ENCODE measurements around the gene ENTREP3. TPM values are rescaled to one million over a fixed set of nuclear protein-coding genes. Genes with fewer than 3 reads are reported as not detected.
"Not testable (repeated sequence)": the region's sequence is repeated elsewhere in the genome, so short reads cannot be mapped to it uniquely, and the experiment has no call there.

ENTREP3 gene
- total RNA-seq, 1 donor from 2014 or later, result 13.8 TPM

DNA sequence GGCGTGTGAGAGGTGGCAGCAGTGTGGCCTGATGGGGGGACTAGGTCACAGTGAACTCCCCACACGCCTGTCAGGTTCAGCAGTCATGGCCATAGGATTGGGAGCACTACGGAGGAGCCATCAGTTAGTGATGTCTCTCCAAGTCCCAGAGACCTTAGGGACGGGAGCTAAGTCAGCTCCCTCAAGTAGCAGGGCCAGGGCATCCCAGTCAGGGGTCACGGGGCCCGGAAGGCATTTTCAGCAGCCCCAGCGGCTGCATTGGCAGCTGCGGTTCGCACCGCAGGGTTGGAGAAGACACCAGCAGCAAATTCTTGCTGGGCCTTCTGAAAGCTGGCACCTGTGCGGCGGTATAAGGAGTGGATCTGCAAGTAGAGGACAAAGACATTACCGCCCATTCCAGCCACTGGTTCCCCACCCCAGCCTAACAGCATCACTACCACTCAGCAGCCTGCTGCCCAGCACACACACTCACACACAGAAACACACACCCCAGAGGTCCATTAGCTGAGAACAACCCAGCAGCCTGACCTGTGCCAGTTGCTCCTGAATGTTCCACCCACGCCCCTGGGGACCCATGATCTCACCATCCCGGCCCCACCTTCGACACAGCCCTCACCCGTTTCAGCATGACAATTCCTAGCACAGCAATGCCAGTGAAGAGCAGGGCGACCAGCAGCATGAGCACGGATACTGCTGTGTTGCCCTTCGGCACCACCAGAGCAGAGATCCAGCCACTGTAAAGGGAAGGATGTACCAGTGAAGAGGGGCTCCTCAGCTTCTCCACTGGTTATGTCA, 972 bp upstream of the ENTREP3 start:
- DNase-seq (no peak), ATAC-seq (ENCODE audit: poor library complexity) (peak; percentile 8)
- intact Hi-C loops (cut with DNase I), result no loop called here

DNA sequence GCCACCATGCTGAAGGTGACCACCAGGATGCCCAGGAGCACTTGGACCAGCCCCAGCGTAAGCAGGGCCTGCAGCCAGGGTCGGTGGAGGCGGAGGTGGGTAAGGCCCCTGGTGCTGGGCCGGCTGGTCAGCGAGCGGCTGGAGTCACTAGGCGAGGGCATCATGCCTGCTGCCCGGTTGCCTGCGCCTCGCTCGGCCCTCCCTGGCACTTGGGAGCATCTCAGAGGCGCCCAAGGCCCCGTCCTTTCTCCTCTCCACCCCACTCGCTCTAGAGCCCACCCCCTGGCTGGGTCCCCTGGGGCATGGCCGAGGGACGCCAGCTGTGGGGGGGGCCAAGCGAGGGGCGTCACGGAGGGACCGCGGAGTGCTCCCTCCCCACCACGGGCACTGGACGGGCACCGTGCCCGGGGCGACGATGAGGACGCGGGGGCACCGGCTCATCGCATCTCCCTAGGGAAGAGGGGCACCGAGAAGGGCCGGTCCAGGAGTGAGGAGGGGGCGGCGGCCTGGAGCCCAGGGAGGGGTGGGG, 505 bp downstream of the ENTREP3 start:
- no peak for DNase-seq
- ATAC-seq (ENCODE audit: poor library complexity), result peak; percentile 8
- intact Hi-C loops (cut with DNase I), result loop anchor here (5.0 kb wide), 2 partner anchors 68 to 338 kb away; partner anchors contain the start of gene RUSC1

DNA sequence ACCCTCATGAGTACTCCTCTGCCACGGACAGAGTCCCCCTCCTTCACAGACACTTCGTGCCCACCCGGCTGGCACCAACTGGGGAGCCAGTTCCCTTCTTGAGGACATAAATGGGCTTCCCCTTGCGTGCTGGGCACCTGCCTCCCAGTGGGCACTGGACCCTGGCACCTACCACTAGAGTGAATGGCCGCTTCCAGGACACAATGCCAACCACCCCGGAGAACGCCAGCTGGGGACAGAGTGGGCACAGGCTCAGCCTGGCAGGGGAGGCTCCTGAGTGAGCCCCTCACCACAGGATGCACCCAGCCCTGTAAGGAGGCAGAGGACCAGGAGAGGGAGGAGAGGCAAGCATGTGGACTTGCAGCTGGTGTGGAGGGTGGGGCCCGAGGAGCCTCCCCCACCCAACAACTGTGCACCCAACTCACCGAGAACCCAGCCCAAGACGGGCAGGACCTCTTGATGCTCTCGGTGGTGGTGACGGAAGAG, 1.0 kb downstream of the ENTREP3 start:
- ATAC-seq (ENCODE audit: poor library complexity) (no peak), DNase-seq (no peak)
- intact Hi-C loops (cut with DNase I), result loop anchor here (5.0 kb wide), 2 partner anchors 68 to 338 kb away; partner anchors contain the start of gene RUSC1

DNA sequence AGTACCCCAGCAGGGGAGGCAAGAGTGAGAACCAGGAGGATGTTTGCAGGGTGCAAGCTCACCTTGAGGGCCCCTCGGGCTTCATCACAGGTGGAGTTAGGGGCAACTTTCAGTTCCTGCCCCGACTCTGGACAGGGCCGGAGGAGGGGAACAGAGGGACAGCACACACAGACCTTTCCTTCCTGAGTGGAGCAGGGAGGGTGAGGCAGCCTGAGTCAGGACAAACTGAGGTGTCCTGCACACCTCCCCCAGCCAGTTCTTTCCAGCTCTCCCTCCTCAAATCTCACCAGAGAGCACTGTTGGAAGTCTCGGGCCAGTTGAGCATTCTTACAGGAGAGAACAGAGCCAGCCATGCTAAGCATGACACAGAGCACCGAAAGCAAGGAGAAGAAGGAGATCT, 1.5 kb downstream of the ENTREP3 start:
- intact Hi-C loops (cut with DNase I), result loop anchor here (5.0 kb wide), 2 partner anchors 69 to 339 kb away; partner anchors contain the start of gene RUSC1
- ATAC-seq (ENCODE audit: poor library complexity), result no peak
- DNase-seq, result no peak

DNA sequence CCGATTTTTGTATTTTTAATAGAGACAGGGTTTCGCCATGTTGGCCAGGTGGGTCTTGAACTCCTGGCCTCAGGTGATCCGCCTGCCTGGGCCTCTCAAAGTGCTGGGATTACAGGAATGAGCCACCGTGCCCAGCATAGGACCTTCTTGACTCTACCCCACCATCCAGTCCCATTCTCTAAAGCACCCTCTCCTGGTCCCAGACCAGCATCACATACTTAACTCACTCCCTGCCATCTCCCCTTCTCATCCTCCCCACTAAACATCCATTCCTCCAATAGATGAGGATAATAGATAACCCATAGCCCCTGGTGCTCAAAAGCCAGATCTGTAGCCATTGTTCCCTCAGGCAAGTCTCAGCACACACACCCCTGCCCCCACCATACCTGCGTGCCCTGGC, 2.1 kb downstream of the ENTREP3 start:
- no peak for ATAC-seq (ENCODE audit: poor library complexity)
- no peak for DNase-seq
- intact Hi-C loops (cut with DNase I), result loop anchor here (5.0 kb wide), 2 partner anchors 69 to 339 kb away; partner anchors contain the start of gene RUSC1

DNA sequence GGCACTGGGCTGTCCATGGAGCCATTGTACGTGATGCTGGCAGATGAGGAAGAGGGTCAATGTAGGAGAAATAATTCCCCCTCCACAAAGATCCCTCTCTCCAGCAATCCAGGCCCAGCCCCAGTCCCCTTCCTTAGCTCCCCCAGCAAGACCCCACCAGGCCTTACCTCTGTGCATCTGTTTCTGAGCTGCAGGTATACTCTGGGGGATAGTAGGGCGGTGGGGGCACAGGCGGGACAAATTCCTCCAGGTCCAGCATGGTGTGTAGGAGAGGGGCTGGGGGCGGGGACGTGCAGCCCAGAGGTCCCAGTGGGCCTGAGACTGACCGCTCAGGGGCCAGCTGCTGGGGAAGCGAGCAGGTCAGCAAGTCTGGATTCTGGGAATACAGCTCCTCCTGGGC, 3.7 kb downstream of the ENTREP3 start:
- ATAC-seq (ENCODE audit: poor library complexity) (no peak), DNase-seq (no peak)
- intact Hi-C loops (cut with DNase I), result loop anchor here (5.0 kb wide), 2 partner anchors 71 to 341 kb away; partner anchors contain the start of gene RUSC1

DNA sequence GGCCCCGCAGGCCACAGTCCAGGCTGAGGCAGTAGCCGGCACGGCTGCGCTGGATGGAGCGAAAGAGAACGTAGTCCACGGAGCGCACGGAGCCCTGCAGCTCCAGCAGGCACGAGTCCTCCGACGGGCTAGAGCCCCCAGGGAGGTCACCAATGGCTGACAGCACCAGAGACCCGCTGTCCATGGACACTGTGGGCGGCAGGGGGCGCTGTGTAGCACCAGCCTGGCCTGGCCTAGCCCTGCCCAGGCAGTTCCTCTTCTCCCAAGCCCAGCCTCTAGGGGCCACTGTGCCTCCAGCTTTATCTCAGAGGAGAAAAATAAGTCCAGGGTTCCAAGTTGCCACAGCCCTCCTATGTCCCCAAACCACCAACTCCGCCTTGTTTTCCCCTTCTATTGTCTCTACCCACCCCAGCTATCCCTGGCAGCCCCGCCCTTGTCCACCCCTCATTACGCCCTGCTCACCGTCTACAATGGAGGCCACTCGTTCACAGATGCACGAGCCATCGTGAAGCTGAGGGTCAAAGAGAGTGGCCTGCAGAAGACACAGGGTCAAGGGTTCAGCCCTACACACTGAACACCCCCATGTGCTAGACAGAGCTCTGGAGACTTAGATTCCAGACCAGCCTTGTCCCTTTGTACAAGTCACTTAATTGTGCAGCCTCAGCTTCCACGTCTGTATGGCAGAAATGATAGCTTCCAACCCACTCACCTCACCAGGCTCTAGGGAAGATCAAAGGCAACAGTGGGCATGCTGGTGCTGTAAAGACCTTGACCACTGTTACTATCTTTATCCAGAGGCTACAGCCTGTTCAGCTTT, 4.4 kb downstream of the ENTREP3 start:
- DNase-seq, result peak; percentile 96
- intact Hi-C loops (cut with DNase I), result loop anchor here (5.0 kb wide), 2 partner anchors 71 to 341 kb away; partner anchors contain the start of gene RUSC1
- ATAC-seq (ENCODE audit: poor library complexity), result peak; percentile 87

DNA sequence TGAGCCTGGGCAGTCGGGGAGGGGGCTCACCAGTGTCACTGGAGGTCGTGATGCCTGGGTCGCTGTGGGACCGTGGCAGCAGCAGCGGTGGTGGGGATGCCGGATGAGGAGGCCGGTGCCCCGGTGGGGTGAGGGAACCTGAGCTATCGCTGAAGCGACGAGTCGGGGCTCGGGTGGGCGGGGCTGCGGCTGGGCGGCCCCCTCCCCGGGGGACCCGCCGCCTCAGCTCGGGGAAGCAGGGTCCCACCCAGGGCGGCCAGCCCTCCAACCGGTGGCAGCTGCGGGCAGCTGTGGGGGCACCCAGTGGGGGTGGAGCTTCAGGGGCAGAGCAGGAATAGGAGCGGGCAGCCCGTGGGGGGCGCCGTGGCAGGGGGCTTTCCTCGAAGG, 5.0 kb downstream of the ENTREP3 start:
- no peak for ATAC-seq (ENCODE audit: poor library complexity)
- intact Hi-C loops (cut with DNase I), result loop anchor here (5.0 kb wide), 2 partner anchors 72 to 342 kb away; partner anchors contain the start of gene RUSC1
- no peak for DNase-seq

DNA sequence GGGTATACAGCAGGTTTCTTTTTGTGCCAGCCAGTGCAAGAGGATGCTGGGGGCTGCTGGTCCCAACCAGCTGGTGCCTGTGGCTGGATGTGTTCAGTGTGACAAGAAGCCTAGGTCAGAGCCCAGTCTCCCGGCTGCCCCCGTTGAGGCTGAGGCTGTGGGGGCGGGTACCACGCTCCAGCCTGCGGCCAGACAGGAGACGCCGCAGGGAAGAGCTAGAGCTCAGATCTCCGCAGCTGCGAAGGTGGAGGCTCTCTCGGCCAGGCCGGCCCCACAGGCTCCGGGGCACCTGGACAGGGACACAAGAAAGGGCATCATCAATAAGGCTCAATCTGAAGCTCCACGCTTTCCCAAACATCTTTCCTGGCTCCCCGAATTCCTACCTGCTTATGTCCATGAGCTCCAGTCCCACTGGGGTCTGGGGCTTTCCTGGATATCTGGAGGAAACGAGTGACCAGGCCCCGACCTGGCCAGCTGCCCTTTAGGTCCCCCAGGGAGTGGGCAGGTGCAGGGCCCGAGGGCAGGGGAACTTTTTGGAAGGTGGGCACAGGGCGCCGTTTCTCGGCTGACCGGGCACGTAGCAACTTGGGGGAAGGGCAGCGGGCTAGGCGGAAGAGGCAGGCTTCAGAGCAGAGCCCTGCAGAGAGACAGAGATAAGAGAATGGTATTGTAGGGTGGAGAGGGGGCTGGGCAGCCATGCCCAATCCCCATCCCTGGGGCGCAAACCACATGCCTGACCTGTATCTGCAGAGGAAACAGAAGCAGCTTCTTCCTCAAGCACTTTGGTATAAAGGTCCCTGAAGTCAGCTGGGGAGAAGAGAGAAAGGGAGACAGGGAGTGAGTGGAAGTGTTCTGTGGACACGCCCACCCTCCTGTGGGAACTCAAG, 7.4 kb downstream of the ENTREP3 start:
- DNase-seq (no peak), ATAC-seq (ENCODE audit: poor library complexity) (no peak)
- intact Hi-C loops (cut with DNase I), result no loop called here

DNA sequence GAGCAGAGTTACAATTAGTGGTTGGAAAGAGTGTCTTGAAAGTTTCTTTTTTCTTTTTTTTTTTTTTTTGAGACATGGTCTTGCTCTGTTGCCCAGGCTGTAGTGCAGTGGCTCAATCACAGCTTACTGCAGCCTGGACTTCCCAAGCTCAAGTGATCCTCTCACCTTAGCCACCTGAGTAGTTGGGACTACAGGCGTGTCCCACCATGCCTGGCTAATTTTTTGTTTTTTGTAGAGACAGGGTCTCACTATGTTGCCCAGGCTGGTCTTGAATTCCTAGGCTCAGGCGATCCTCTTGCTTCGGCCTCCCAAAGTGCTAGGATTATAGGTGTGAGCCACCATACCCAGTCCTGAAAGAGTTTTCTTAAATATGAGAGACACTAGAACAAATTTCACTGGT, 8.5 kb downstream of the ENTREP3 start:
- intact Hi-C loops (cut with DNase I); DNase-seq; ATAC-seq (ENCODE audit: poor library complexity): not testable (repeated sequence)

DNA sequence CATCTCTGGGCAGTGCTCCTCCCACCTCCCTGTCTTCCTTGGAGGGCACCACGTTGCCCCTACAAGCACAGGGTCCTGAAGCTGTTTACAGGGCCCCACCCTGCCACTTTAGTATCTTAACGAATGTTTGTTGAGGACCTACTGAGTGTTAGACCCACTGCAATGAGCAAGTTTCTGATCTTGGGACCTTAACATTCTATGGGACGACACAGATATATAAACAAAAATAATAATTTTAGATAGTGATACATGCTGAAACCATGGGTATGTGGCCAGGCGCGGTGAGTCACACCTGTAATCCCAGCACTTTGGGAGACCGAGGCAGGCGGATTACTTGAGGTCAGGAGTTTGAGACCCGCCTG, 10.1 kb downstream of the ENTREP3 start:
- ATAC-seq (ENCODE audit: poor library complexity) (no peak), DNase-seq (no peak)
- intact Hi-C loops (cut with DNase I), result no loop called here

DNA sequence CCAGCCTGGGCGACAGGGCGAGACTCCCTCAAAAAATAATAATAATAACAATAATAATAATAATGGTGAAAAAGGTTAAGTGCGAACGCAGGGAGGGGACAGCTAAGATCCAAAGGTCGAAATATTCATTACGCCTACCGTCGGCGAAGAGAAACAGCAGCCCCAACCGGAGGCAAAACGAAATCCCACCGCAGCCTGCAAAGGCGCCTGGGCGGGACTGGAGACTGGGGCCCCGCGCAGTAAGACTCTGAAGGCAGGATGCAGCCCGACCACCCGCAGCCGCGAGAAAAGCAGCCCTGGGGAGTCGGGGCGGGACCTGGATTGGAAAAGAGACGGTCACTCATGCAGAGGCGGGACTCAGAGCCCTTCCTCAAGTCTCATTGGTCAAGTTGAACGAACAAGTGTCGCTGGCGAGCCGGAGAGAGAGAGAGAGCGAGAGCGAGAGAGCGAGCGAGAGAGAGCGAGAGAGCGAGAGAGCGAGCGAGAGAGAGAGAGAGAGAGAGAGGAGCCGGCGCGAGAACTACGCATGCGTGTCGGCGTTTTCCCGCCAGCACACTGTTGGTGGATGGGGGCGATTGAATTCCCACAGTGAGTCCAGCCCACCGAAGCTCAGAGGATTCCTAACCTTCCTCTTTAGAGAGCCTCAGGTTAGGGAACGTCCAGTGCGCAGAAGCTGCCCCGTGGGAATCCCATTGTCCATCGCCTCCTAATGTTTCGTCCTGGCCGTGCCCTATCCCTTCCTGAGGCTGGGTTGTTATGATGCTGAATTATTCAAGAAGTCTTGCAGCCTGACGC, 10.7 kb downstream of the ENTREP3 start:
- intact Hi-C loops (cut with DNase I), result no loop called here
- ATAC-seq (ENCODE audit: poor library complexity) (peak; percentile 95), DNase-seq (peak; percentile 97)

DNA sequence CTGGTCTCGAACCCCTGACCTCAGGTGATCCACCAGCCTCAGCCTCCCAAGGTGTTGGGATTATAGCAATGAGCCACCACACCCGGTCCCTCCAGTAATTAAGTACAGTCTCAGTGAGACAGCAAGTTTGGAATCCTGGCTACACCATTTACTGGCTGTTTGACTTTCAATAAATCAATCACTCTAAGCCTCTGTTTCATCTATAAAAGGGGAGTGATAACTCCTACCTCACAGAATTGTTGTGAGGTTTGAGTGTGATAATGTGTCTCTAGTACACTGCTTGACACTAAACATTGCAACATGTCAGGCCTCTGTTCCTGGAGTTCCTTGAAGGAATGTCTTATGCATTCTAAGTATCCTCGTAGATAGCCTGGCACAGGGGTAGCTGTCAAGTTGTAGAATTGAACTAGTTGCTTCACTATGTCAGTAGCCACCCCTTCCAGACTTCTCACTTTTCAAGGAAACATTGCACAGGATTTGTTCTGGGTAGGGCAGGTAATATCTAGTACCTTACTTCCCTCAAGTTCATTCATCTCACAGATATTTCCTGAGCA, 12.4 kb downstream of the ENTREP3 start:
- ATAC-seq (ENCODE audit: poor library complexity), result no peak
- no peak for DNase-seq
- intact Hi-C loops (cut with DNase I), result no loop called here

DNA sequence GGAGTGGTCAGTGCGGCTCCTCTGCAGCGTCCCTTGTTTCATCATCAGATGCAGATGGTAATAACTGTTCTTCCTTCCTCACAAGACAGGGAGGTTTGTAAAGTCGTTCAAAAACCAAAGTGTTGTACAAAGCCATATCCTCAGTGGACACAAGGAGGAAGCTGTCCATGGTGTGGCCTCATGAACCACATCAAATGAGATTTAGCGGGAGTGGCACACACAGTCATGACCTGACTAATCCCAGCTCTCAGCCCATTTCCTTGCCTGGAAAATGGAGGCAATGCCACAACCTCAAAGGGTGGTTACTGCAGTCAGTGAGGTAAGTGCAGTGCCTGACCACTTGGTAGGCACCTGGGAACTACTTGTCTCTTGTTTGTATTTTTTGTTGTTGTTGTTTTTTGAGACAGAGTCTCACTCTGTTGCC, 13.4 kb downstream of the ENTREP3 start:
- DNase-seq (no peak), ATAC-seq (ENCODE audit: poor library complexity) (peak; percentile 0)
- intact Hi-C loops (cut with DNase I), result no loop called here

DNA sequence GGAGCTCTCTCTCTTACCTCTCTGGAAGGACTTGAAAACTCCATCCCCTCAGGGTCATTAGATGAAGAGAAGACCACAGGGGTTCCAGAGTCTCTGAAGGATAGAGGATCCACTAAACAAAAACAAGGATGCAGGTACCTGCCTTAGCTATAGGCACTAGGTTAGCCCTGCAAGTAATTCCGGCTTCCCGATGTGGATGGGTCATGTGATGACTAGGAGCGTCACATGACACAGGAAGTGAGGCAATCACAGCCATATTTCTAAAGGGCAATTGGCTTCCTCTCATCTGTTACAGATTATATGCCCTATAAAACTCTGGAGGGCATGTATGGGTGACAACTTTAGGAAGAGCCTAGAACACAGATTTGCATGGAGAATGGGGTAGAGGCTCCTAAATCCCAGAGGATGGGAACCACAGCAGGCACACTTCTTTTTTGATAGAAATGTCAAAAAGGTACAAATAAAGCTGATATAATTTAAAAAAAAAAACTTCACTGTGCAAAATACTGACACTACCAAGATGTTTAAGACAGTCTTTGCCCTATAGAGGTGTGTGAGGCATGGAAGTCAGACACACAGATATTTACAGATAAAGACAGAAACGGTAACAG, 14.1 kb downstream of the ENTREP3 start:
- DNase-seq (no peak), ATAC-seq (ENCODE audit: poor library complexity) (peak; percentile 45)
- intact Hi-C loops (cut with DNase I), result no loop called here

DNA sequence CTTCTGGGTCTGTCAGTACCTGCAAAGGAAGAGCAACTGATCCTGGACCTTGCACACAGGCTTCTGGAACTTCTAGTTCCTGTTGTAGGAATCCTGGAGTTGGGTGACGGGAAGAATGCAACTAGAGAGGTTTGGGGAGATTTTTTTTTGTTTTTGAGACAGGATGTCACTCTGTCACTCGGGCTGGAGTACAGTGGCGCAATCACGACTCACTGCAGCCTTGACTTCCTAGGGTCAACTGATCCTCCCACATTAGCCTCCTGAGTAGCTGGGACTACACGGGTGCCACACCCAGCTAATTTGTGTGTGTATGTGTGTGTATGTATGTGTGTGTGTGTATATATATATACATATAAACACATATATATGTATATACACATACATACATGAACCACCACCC, 18.8 kb downstream of the ENTREP3 start:
- no peak for DNase-seq
- intact Hi-C loops (cut with DNase I), result no loop called here
- ATAC-seq (ENCODE audit: poor library complexity), result no peak

DNA sequence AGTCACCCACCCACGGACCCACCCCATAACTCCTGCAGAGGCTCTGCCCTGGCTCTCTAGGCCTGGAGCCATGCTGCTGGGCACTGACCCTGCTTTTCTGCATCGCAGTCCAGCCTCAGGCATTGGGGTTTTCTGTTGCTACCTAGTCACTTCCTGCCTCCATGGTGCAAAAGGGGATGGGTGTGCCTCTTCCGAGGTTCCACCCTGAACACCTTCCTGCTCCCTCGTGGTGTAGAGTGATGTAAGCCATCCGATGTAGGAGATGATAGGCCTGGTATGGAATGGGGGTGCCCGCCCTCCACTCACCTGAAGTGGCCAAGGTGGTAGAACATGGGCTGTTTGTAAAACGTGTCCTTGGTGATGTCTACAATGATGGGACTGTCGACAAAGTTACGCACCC, 19.9 kb downstream of the ENTREP3 start:
- ATAC-seq (ENCODE audit: poor library complexity); intact Hi-C loops (cut with DNase I); DNase-seq: not testable (repeated sequence)

Data from Right ventricle myocardium superior (tissue), 1 donor.